PC-9 (cell line): ENCODE data around the gene NCAM2.

Source experiments
- EZH2 ChIP-seq: fragments of 200-600 bp; sonication (generic); IDR thresholded peaks from 2 replicates; pipeline ENCODE4 v1.8.0; 2017; ENCODE audit warnings: antibody characterized with exemption, low read depth
- TF ChIP-seq, protein P1 (sequence below): fragments of 200-600 bp; sonication (generic); conservative IDR thresholded peaks from 2 replicates; pipeline ENCODE4 v1.6.1; 2017; ENCODE audit warnings: mixed run types, antibody characterized with exemption, mild to moderate bottlenecking, moderate library complexity

GRCh38 chr21:21241391-21241790, 243.2 kb downstream of the NCAM2 start:
- TF ChIP-seq EZH2: no peak
- TF ChIP-seq, protein P1, sequence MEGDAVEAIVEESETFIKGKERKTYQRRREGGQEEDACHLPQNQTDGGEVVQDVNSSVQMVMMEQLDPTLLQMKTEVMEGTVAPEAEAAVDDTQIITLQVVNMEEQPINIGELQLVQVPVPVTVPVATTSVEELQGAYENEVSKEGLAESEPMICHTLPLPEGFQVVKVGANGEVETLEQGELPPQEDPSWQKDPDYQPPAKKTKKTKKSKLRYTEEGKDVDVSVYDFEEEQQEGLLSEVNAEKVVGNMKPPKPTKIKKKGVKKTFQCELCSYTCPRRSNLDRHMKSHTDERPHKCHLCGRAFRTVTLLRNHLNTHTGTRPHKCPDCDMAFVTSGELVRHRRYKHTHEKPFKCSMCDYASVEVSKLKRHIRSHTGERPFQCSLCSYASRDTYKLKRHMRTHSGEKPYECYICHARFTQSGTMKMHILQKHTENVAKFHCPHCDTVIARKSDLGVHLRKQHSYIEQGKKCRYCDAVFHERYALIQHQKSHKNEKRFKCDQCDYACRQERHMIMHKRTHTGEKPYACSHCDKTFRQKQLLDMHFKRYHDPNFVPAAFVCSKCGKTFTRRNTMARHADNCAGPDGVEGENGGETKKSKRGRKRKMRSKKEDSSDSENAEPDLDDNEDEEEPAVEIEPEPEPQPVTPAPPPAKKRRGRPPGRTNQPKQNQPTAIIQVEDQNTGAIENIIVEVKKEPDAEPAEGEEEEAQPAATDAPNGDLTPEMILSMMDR: no peak
